DMS79 treated with DMSO at 0.1 percent for 48 hours (cell line): ENCODE measurements around the gene ZNF618.
A peak's percentile ranks its signal among the peaks of the same experiment; 100 is the strongest.
"Not testable (repeated sequence)": the region's sequence is repeated elsewhere in the genome, so short reads cannot be mapped to it uniquely, and the experiment has no call there.

Experiments
- DNase-seq: peaks from one replicate; lab custom pipeline; 2025; lab: John Stamatoyannopoulos, UW

Gene ZNF618

GRCh38 chr9:114038724-114039313, 162.7 kb downstream of the ZNF618 start:
- DNase-seq: peak; percentile 22

- DNase-seq: no peak
Observed at GRCh38 chr9:114039484-114039883, 163.4 kb downstream of the ZNF618 start.

GRCh38 chr9:114043660-114044059, 167.6 kb downstream of the ZNF618 start:
- DNase-seq: not testable (repeated sequence)

GRCh38 chr9:114046237-114046755, 170.2 kb downstream of the ZNF618 start:
- DNase-seq: no peak

GRCh38 chr9:114046875-114047274, 170.8 kb downstream of the ZNF618 start:
- DNase-seq: no peak

GRCh38 chr9:114047717-114048116, 171.6 kb downstream of the ZNF618 start:
- DNase-seq: no peak

GRCh38 chr9:114048533-114049415, 172.7 kb downstream of the ZNF618 start:
- no peak for DNase-seq

GRCh38 chr9:114049441-114050225, 173.5 kb downstream of the ZNF618 start:
- no peak for DNase-seq

GRCh38 chr9:114050226-114050568, 174.1 kb downstream of the ZNF618 start:
- no peak for DNase-seq

GRCh38 chr9:114050646-114051045, 174.5 kb downstream of the ZNF618 start:
- no peak for DNase-seq

GRCh38 chr9:114051281-114051680, 175.2 kb downstream of the ZNF618 start:
- DNase-seq: no peak

GRCh38 chr9:114051706-114052105, 175.6 kb downstream of the ZNF618 start:
- no peak for DNase-seq

- DNase-seq: peak; percentile 13
Observed at GRCh38 chr9:114053246-114054005, 177.3 kb downstream of the ZNF618 start.

GRCh38 chr9:114054191-114054690, 178.1 kb downstream of the ZNF618 start:
- no peak for DNase-seq

GRCh38 chr9:114055061-114055460, 179.0 kb downstream of the ZNF618 start:
- no peak for DNase-seq

GRCh38 chr9:114055894-114056293, 179.8 kb downstream of the ZNF618 start:
- DNase-seq: no peak

- DNase-seq: no peak
Observed at GRCh38 chr9:114056527-114056926, 180.4 kb downstream of the ZNF618 start.

GRCh38 chr9:114057161-114057885, 181.2 kb downstream of the ZNF618 start:
- no peak for DNase-seq

- DNase-seq: no peak
Observed at GRCh38 chr9:114058688-114059046, 182.6 kb downstream of the ZNF618 start.

- DNase-seq: no peak
Observed at GRCh38 chr9:114059047-114059803, 183.1 kb downstream of the ZNF618 start.
